HG02973 (cell line): Measurements from ENCODE around the gene TMEM129.
A peak's percentile ranks its signal among the peaks of the same experiment; 100 is the strongest.

Experiments used
- ATAC-seq: cut with Tn5 transposase; IDR thresholded peaks from one replicate; pipeline ENCODE4 v1.9.1; 2021; ENCODE audit warnings: moderate library complexity; ENCODE audit not compliant: unreplicated experiment

The TMEM129 gene

DNA sequence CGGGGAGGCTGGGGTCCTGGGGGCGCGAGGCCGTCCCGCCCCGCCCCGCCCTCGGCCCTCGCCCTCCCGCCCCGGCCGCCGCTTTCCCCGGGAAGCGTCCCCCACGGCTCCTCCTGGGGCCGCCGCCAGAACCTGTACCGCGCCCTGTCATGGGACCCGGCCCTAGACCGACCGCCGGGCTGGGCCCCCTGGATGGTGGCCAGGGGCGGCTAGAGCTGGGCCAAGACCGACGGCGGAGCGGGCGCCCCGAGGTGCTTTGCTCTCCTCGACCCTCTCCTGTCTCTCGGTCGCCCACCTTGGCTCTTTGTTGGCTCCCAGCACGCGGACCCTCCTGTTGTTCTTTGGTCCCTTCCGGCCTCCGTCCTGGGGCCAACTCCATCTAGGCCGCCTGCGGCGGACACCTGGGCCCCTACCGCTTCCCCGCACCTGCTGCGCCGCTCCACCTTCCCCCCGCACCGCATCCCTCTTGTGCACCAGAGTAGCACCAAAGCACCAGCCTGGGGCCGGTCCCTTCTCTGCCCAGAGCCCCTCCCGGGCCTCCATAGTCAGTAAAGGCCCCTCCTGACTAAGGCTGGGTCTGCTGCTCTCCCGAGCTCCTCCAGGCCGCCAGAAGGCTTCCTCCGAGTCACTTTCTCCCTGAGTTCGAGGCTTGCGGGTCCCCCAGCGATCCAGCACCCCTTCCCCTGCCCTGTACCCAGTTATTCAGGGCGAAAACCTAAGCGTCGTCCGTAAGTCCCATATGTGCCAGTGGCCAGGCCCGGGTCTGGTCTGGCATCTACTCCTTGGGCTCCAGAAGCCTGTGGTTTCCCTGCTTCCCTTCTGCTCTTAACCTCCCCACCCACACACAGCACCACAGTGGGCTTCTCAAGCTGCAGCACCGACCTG lies 785 bp upstream of the TMEM129 start:
- no peak for ATAC-seq

- ATAC-seq: peak; percentile 14
Observed at GRCh38 chr4:1720163-1720983, 750 bp downstream of the TMEM129 start.

DNA sequence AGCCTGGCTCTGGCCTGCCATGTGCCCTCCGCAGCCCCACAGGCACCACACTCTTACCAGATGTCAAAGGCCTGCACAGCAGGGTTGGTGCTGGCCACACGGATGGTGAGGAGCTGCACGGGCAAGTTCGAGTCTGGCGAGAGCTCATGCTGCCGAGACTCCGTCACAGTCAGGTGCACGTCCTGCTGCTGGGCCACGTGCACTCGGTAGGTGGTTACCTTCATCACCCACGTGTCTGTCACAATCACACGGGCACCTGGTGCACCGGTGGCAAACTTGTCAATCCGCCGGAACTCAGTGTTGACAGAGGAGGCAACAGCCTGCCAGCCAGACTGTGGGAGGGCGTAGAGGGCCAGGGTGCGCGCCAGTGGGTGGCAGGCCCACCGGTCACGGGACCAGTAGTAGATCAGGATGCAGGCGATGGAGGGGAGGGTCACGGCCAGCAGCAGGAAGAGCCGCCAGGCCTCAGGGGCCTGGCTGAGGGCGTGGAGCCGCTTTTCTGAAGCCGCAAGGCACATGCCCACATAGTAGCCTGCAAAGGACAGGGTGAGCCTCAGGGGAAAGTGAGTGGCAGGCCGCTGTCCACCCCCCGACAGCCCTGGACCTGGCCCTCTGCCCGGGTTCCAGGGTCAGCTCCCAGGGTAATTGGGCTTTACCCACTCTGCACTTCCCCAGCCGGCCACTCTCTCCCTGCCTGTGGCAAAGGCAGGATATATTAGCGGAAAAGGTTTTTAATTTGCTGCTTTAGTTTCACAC lies 2.9 kb downstream of the TMEM129 start:
- no peak for ATAC-seq

DNA sequence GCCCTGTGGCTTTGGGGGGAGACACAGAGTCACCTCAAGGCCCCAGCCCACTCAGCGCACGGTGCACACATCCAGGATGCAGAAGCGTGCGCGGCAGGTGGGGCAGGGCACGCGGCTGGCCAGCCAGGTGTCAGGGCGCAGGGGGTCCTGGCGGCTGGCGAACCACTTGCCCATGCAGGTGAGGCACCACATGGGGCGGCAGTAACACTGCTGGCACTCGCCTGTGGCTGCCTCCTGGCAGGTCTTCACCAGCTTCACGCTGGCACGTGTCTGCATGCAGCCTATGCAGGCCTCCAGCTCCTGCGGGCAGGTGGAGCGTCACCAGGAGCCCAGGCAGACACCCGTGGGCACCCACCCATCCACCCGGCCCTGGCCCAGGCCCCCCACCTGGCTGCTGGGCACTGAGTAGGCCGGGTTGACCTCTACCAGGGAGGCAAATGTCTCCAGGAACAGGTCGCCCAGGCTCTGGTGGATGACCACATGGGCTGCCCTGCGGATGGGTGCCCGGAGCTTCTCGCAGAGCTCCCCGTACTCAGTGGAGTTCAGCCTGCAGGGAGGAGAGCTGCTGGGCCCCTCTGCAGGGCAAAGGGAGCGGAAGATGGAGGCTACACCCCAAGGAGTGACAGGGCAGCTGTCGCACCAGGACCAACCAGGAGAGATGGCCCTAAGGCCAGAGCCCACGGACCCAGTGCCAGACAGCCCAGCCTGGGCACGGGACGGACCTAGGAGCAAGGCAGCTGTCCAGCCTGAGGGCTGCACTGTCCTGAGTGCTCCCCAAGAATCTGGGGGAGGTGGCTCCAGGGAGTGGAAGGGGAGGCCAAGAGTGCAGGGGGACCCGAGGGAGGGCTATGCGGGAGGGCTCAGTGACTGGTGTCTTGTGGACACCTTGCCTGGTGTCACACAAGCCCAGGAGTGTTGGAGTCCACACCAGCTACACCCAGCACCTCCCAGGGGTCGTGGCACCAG lies 3.7 kb downstream of the TMEM129 start:
- ATAC-seq: no peak

DNA sequence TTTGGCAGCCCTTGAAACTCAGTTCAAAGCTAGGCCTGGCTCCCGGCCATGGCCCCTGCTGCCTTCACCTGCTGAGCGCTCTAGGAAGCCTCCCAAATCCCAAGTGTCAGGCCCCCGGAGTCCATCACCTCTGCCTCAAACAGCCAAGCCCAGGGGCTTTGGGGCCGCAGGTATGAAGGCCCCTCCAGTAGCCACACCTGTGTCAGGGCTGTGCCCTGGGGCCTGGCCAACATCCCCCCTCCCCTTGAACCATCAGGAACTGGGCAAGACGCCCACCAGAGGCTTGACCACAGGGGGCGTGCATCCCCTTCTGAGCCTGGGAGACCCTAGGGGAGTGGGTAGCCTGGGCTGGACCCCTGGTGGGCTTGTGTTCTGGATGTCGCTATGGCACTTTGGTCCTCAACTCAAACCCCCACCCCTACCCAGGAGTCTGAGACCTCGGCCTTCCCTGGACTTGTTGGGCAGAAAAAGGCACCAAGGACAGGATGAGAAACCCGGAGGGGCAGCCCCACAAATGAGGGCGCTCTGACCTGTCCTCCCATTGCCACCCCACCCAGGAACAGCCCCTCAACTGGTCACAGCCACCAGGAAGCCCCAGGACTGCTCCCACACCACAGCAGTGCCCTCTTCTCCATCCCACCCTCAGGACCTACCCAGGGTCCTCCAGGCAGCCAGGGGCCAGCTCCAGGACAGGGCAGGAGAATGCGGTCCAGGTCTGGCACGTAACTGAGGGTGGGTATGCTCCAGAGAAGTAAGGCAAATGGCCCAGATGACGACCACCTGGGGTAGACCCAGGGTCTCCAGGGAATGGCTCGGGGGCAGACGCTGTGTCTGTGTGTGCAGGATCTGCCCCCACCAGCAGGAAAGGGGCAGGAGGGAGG lies 4.8 kb downstream of the TMEM129 start:
- ATAC-seq: no peak

DNA sequence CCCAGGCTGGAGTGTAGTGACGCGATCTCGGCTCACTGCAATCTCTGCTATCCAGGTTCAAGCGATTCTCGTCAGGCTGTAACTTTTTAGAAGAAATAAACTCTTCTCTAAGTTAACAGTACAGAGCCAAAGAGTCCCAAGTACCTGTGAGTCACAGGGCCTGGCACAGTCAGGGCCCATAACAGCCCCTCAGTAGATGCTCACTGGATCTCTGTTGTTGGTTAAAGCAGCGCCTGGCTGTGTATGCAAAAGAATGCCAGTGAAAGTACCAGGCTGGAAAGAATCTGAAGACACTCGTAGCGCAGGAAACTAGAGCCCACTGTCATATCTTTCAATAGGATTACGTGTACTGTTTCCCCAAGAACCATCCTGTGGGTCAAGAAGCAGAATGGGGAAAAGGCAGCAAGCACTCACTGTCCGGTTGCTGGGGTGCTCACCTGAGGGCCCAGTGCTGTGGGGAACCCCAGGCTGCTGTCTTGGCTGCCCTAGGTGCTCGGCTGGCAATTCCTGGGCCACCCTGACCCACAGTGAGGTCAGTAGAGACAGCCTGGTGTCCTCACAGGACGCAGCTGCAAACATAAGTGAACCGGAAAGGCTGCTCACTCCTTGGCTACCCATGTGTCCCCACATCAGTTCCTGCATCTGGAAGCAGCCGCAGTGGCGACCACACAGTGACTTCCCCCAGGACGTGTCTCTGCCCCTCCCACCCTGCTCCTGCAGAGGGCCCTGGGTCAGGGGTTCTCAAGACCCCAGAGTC lies 5.9 kb downstream of the TMEM129 start:
- ATAC-seq: no peak

DNA sequence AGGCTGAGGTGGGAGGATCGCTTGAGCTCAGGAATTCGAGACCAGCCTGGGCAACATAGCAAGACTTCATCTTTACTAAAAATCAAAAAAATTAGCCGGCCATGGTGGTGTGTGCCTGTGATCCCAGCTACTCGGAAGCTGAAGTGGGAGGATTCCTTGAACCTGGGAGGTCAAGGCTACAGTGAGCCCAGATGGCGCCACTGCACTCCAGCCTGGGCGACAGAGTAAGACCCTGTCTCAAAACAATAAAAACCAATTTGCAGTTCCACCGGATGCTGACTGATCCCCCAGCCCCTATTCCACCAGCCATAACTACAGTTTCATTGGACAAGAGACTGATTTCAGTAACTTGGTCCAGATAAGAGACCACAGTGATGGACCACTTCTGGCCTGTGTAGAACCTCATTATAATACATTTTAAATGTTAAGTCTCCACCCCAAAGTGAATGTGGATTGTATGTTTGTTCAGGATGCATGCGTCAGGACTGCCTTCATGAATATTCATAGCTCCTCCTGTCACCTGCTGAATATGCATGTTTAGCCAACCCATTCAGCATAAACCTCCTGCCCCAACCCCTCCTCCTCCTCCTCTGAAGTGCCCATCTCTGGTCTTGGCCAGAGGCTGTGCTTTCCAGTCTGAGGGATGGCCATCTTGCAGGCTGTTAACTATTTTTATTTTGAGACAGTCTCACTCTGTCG lies 6.7 kb downstream of the TMEM129 start:
- no peak for ATAC-seq

DNA sequence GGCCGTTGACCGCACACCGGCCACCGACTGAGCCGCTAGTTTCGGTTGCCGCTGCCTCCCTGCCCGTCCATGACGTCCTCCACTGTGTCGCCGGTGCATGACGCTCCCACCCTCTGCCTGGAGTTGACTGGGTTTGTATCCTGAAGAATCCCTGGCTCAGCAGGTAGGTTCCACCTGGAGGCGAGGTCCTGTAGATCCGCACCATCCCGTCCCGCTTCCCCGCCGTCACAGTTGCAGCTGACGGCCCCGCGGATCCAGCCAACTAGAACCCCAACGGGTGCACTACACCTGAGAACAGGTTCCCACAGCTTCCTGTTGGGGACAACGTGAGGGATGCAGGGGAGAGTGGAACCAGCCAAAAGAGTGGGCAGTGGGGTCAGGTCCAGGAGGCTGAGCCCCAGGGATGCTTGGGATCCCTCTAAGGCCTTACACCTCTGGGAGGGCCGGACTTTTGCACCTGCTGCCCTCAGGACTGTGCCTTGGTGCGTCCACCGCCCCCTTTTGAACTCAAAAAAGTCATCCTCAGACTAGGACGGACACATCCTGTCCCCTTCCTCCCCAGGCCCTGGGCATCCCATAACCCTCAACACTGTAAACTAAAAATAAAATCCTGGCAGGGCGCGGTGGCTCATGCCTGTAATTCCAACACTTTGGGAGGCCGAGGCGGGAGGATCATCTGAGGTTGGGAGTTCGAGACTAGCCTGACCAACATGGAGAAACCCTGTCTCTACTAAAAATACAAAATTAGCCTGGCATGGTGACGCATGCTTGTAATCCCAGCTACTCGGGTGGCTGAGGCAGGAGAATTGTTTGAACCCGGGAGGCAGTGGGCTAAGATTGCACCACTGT lies 7.9 kb downstream of the TMEM129 start:
- ATAC-seq: no peak

DNA sequence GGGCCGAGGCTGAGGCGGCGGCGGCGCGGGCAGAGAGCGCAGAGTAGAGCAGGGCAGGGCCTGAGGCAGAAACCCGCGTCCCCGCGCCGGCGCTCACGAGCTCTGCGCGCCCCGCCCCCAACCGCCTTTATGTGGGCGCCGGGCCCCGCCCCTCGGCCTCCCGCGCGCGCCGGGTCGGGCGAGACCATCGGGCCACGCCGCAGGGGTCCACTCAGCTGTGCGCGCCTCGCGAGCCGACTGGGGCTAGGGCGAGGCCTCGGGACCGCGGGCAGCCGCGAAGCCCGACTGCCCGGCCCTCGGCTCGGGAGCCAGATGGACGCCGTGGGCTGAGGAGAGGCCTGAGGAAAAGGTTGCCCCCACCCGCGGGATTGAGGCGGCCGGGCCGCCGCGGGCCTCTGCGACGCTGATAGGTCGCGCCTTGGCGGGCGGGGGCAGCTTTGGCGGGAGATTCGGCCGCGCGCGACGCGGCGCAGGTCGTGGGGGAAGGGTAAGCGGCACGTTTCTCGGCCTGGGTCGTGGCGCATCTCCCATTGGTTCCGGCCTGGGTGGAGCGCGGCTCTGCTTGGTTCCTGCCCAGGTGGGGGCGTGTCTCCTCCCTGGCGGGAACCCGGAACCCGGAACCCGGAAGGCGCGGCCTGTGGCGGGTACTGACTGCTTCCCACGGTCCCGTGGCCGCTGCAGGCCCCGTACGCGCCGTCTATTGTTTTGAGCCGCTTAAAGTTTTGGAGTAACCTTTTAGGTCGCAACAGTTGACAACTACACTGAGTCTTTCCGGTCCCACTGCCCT lies 8.7 kb downstream of the TMEM129 start, which contains the start of gene SLBP:
SLBP (minus strand) TSS at position 104 of the 787 bp plus-strand sequence. CDS start 131 bp downstream, outside the sequence.
- peak; percentile 68 for ATAC-seq

- ATAC-seq: peak; percentile 16
Observed at GRCh38 chr4:1711571-1712215, 9.4 kb downstream of the TMEM129 start.

GRCh38 chr4:1711055-1711570 lies 10.0 kb downstream of the TMEM129 start:
- ATAC-seq: no peak

DNA sequence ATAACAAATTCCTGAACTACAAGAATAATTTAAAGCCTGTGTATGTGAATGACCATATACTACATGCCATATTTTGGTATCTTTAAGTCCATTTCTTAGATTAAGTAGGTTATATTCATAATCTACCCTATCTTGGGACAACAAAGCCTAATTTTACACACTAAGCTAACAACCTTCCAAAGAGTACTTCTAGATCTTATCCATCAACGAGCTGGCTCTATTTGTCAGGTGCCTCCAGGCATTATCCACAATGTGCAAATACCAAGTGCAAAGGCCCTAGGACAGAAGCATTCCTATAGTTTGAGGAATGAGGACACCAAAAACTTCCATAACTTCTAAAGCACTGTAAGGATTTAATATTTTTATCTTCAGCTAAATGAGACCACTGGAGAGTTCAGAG lies 12.5 kb downstream of the TMEM129 start:
- no peak for ATAC-seq

DNA sequence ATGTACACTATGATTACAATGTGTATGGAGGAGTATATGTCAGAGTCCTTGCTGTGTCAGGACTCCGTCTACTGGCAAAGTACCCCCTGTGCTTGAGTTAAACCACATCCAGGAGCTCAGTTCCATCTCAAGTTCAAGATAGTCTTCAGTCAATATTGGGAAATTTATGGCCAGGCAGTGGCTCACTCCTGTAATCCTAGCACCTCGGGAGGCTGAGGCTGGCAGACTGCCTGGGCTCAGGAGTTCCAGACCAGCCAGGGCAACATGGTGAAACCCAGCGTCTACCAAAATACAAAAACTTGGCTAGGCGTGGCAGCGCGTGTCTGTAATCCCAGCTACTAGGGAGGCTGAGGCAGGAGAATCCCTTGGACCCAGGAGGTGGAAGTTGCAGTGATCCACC lies 14.8 kb downstream of the TMEM129 start:
- no peak for ATAC-seq

GRCh38 chr4:1705732-1706131 lies 15.4 kb downstream of the TMEM129 start:
- ATAC-seq: no peak

- no peak for ATAC-seq
Observed at GRCh38 chr4:1703867-1704266, 17.3 kb downstream of the TMEM129 start.
